ENCODE measurements around the gene DCANP1. TPM values are rescaled to one million over a fixed set of nuclear protein-coding genes. Genes with fewer than 3 reads are reported as not detected.

DCANP1 gene
- total and polyA plus RNA-seq, 9 of the 15 experiments (the other 6 are each of a cell fraction or from before 2014, with no cell fraction given), result not detected

DNA sequence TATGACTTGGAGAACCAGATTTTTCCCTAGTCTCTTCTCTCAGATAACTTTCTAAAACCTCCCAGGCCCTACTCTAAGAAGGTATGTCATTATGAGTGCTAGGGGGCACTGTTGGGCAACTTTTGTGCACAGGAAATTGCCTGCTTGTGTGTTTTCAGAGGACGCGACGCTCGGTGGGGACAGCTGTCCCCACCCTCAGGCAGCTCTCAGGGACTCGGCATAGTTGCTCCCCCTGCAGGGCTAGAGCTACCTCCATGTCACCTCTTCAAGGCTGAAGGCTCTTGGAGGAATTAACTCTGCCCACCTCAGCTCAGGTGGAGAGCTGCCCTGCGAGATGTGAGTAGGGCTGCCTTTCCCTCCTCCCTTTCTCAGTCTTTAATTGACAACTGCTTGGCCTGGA is 15.2 kb upstream of the DCANP1 start (continued):
- TF ChIP-seq, protein P1, sequence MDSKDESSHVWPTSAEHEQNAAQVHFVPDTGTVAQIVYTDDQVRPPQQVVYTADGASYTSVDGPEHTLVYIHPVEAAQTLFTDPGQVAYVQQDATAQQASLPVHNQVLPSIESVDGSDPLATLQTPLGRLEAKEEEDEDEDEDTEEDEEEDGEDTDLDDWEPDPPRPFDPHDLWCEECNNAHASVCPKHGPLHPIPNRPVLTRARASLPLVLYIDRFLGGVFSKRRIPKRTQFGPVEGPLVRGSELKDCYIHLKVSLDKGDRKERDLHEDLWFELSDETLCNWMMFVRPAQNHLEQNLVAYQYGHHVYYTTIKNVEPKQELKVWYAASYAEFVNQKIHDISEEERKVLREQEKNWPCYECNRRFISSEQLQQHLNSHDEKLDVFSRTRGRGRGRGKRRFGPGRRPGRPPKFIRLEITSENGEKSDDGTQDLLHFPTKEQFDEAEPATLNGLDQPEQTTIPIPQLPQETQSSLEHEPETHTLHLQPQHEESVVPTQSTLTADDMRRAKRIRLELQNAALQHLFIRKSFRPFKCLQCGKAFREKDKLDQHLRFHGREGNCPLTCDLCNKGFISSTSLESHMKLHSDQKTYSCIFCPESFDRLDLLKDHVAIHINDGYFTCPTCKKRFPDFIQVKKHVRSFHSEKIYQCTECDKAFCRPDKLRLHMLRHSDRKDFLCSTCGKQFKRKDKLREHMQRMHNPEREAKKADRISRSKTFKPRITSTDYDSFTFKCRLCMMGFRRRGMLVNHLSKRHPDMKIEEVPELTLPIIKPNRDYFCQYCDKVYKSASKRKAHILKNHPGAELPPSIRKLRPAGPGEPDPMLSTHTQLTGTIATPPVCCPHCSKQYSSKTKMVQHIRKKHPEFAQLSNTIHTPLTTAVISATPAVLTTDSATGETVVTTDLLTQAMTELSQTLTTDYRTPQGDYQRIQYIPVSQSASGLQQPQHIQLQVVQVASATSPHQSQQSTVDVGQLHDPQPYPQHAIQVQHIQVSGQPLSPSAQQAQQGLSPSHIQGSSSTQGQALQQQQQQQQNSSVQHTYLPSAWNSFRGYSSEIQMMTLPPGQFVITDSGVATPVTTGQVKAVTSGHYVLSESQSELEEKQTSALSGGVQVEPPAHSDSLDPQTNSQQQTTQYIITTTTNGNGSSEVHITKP (IDR thresholded peaks at IDR 0.05; ENCODE audit: partially characterized antibody), result no peak
- TF ChIP-seq, protein P2, sequence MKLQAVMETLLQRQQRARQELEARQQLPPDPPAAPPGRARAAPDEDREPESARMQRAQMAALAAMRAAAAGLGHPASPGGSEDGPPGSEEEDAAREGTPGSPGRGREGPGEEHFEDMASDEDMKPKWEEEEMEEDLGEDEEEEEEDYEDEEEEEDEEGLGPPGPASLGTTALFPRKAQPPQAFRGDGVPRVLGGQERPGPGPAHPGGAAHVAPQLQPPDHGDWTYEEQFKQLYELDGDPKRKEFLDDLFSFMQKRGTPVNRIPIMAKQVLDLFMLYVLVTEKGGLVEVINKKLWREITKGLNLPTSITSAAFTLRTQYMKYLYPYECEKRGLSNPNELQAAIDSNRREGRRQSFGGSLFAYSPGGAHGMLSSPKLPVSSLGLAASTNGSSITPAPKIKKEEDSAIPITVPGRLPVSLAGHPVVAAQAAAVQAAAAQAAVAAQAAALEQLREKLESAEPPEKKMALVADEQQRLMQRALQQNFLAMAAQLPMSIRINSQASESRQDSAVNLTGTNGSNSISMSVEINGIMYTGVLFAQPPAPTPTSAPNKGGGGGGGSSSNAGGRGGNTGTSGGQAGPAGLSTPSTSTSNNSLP (IDR thresholded peaks at IDR 0.05; ENCODE audit: borderline replicate concordance, low read depth, low read length), result no peak
- no peak for TF ChIP-seq TOE1 (IDR thresholded peaks at IDR 0.05; ENCODE audit: borderline replicate concordance)
- no peak for TF ChIP-seq TOE1 (CRISPR knock-in tag; IDR thresholded peaks at IDR 0.05; ENCODE audit: borderline replicate concordance, low read depth)
- TF ChIP-seq PCBP1 (IDR thresholded peaks at IDR 0.05; ENCODE audit: low read depth, low read length, poor library complexity, severe bottlenecking), result no peak
- no peak for TF ChIP-seq MCM7 (IDR thresholded peaks at IDR 0.05)
- no peak for TF ChIP-seq SREBF2 (CRISPR knock-in tag; IDR thresholded peaks at IDR 0.05)
- TF ChIP-seq SPI1 (IDR thresholded peaks at IDR 0.05; ENCODE audit: borderline replicate concordance, low read depth, low read length), result no peak
- peak; percentile 40 for TF ChIP-seq NEUROD1 (IDR thresholded peaks at IDR 0.05; ENCODE audit: borderline replicate concordance, low read depth, low read length, partially characterized antibody)
- no peak for TF ChIP-seq MEF2A (IDR thresholded peaks at IDR 0.05; ENCODE audit: control insufficient read depth, low read depth, low read length)
- no peak for TF ChIP-seq POLR2H (tag; IDR thresholded peaks at IDR 0.05; ENCODE audit: low read depth)
- no peak for TF ChIP-seq ZNF143 (CRISPR knock-in tag; IDR thresholded peaks at IDR 0.05)
- TF ChIP-seq, protein P3, sequence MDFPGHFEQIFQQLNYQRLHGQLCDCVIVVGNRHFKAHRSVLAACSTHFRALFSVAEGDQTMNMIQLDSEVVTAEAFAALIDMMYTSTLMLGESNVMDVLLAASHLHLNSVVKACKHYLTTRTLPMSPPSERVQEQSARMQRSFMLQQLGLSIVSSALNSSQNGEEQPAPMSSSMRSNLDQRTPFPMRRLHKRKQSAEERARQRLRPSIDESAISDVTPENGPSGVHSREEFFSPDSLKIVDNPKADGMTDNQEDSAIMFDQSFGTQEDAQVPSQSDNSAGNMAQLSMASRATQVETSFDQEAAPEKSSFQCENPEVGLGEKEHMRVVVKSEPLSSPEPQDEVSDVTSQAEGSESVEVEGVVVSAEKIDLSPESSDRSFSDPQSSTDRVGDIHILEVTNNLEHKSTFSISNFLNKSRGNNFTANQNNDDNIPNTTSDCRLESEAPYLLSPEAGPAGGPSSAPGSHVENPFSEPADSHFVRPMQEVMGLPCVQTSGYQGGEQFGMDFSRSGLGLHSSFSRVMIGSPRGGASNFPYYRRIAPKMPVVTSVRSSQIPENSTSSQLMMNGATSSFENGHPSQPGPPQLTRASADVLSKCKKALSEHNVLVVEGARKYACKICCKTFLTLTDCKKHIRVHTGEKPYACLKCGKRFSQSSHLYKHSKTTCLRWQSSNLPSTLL (IDR thresholded peaks at IDR 0.05), result no peak
- no peak for TF ChIP-seq ZNF57 (CRISPR knock-in tag; IDR thresholded peaks at IDR 0.05)
- TF ChIP-seq HMGN3 (IDR thresholded peaks at IDR 0.05; ENCODE audit: borderline replicate concordance, extremely low read depth, insufficient read length, low read depth, low read length), result no peak
- no peak for TF ChIP-seq NFE2L1 (tag; IDR thresholded peaks at IDR 0.05; ENCODE audit: borderline replicate concordance, low read depth)
- TF ChIP-seq RBM15 (IDR thresholded peaks at IDR 0.05; ENCODE audit: insufficient read depth, low read length), result no peak
- TF ChIP-seq RFX1 (IDR thresholded peaks at IDR 0.05), result no peak
- TF ChIP-seq MECOM (CRISPR knock-in tag; IDR thresholded peaks at IDR 0.05), result no peak
- TF ChIP-seq ZBTB7A (IDR thresholded peaks at IDR 0.05; ENCODE audit: borderline replicate concordance, control insufficient read depth, low read depth, low read length), result 0 out of 2 replicates have a peak, but pooled peaks have one; percentile 50
- no peak for TF ChIP-seq HSF4 (CRISPR knock-in tag; IDR thresholded peaks at IDR 0.05; ENCODE audit: borderline replicate concordance)
- TF ChIP-seq PPARD (CRISPR knock-in tag; IDR thresholded peaks at IDR 0.05), result no peak
